ENCODE measurements around the gene ZNF416.

The ZNF416 gene

DNA sequence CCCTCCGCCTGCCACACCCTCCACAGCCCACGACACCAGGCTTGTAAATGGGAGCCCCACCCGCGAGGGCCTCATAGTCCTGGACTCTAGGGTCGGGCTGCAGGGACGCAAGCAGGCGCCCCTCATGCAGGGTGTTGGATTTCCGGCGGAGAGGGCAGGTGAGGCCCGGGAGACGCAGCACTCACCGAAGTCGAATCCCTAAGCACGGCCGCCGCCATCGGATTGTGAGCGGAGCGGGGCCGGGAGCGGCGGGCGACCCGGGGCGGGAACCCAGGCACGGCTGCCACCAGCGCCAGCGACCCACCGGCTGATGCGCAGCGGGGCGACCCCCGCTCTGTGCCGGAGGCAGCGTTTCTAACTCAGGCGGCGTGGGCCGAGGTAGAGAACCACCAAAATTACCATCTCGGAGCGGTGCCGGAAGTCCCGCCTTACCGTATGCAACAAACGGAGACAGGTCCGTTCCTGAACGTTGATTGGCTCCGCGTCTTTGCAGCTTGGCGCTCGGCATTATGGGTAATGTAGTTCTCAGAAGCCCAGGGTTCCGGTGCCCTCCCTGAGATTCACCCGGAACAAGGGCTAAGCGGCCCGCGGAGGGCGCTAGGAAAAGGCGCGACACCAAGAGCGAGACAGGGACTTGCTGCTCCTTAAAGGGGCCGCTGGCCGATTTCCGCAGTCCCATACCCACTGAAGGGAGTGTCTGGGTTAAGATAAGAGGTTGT is at the start of gene ZNF416:
TSS of gene ZNF416 (minus strand) at position 425 of the 719 bp plus-strand sequence. CDS start at position 218, 207 bp downstream.
- peak within 1 kb of the TSS; percentile 94 for H3K4me3 ChIP-seq (ENCODE audit: low read length)
- H3K36me3 ChIP-seq (ENCODE audit: control insufficient read depth, insufficient read depth, low read length, severe bottlenecking): peaks cover 31% of the 10 kb centered on the region
- H3K9ac ChIP-seq (ENCODE audit: low read length): peak within 1 kb of the TSS; percentile 90
- peak; percentile 100 for DNase-seq (ENCODE audit: low read depth)
- no peaks in the 10 kb centered on the region for H3K27me3 ChIP-seq (replicated peaks; ENCODE audit: control insufficient read depth, insufficient read depth, low read length)
- H3K4me1 ChIP-seq (ENCODE audit: control insufficient read depth, insufficient read depth, low read length): peaks cover 15% of the 10 kb centered on the region
- peaks cover 31% of the 10 kb centered on the region for H3K9me3 ChIP-seq (ENCODE audit: control insufficient read depth, low read length)

DNA sequence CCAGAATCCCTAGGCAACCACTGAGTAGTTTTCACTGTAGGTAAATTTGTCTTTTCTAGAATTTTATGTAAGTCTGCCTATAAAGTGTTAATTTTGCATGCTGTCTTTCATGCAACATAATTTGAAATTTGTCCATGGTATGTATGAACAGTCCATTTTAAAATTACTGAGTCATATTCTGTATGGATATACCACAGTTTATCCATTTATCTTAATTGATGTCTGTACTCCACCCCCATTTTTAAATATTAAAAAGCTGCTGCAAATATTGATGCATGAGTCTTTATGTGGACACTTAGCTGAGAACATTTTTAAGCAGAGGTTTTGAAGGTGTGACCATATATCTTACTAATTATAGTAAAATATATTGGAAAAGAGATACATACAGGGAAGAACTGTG is 44.4 kb upstream of the ZNF416 start:
- Histone ChIP-seq H3K4me3 (ENCODE audit: low read length) (peak overlapping the region; percentile 72), H3K9ac (ENCODE audit: low read length) (no peak overlapping the region), H3K4me1 (ENCODE audit: control insufficient read depth, insufficient read depth, low read length) (no peaks in the 10 kb centered on the region), H3K27me3 (replicated peaks; ENCODE audit: control insufficient read depth, insufficient read depth, low read length) (no peaks in the 10 kb centered on the region), H3K36me3 (ENCODE audit: control insufficient read depth, insufficient read depth, low read length, severe bottlenecking) (peaks cover 75% of the 10 kb centered on the region), H3K9me3 (ENCODE audit: control insufficient read depth, low read length) (peaks cover 88% of the 10 kb centered on the region)
- DNase-seq (ENCODE audit: low read depth): no peak

DNA sequence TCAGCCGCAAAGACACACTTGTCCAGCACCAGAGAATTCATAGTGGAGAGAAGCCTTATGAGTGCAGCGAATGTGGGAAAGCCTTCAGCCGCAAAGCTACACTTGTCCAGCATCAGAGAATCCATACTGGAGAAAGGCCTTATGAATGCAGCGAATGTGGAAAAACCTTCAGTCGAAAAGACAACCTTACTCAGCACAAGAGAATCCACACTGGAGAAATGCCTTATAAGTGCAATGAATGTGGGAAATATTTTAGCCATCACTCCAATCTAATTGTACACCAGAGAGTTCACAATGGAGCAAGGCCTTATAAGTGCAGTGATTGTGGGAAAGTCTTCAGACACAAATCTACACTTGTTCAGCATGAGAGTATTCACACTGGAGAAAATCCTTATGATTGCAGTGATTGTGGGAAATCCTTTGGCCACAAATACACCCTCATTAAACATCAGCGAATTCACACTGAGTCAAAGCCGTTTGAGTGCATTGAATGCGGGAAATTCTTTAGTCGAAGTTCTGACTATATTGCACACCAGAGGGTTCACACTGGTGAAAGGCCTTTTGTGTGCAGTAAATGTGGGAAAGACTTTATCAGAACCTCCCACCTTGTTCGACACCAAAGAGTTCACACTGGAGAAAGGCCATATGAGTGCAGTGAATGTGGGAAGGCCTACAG is 42.1 kb upstream of the ZNF416 start:
- H3K27me3 ChIP-seq (replicated peaks; ENCODE audit: control insufficient read depth, insufficient read depth, low read length): no peaks in the 10 kb centered on the region
- no peak for DNase-seq (ENCODE audit: low read depth)
- peaks cover 100% of the 10 kb centered on the region for H3K9me3 ChIP-seq (ENCODE audit: control insufficient read depth, low read length)
- H3K4me1 ChIP-seq (ENCODE audit: control insufficient read depth, insufficient read depth, low read length): no peaks in the 10 kb centered on the region
- H3K9ac ChIP-seq (ENCODE audit: low read length): no peak overlapping the region
- H3K36me3 ChIP-seq (ENCODE audit: control insufficient read depth, insufficient read depth, low read length, severe bottlenecking): peaks cover 96% of the 10 kb centered on the region
- peak overlapping the region; percentile 72 for H3K4me3 ChIP-seq (ENCODE audit: low read length)

DNA sequence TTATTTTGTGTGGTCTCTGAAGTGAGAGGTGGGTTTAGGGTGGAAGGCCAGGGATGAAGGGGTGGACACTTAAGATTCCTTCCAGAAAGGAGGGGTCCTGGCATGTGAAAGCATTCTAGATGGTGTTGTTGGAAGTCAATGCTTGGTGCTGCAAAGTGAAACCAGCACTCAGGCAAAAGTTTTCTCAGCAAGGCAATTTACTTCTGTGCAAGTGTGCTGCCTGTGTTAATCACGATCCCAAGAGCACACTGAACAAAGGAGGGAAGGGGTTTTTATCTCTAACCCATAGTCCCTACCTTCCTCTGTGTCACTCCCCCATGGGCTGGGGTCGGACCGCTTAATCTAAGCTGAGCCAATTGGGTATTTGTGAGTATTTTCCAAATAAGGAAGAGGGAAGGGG is 36.6 kb upstream of the ZNF416 start:
- Histone ChIP-seq H3K4me1 (ENCODE audit: control insufficient read depth, insufficient read depth, low read length) (peaks cover 10% of the 10 kb centered on the region), H3K36me3 (ENCODE audit: control insufficient read depth, insufficient read depth, low read length, severe bottlenecking) (peaks cover 46% of the 10 kb centered on the region), H3K9me3 (ENCODE audit: control insufficient read depth, low read length) (peaks cover 55% of the 10 kb centered on the region), H3K4me3 (ENCODE audit: low read length) (peak overlapping the region; percentile 91), H3K27me3 (replicated peaks; ENCODE audit: control insufficient read depth, insufficient read depth, low read length) (no peaks in the 10 kb centered on the region), H3K9ac (ENCODE audit: low read length) (no peak overlapping the region)
- DNase-seq (ENCODE audit: low read depth): no peak

DNA sequence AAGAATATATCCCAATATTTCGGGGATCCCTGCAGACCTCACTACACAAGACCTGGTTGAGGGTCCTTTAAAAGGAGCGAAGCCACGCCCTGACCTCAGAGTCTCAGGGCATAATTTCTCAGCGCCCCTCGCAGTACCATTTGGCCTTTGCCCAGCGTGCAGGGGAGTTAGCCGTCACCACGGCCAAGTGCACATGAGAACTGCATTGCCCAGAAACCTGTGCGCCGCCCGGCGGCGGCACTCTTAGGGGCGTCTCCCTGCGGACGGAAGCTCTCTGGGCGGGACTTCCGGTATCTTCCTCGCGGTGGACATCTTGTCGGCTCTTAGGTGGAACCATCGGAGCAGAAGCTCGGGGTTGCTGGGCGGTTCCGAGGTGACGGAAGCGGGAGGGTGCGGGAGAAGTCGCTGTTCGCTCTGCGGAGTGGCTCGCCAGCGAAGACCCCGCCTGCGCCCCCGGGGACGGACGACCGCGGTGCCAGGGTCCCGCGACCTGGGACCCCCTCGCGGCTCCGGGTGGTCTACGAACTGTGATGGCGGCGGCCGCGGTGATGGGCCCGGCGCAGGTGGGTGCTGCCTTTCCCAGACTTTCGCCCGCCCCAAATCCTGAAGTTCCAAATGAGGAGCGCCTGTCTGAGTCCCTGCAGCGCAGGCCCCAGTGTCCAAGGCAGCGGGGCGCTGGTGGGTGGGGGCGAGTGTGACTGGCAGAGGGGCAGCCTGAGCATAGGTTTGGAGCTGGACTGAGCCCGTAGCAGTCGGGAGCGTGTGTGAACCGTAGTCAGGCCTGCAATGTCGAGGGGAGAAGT is 35.4 kb upstream of the ZNF416 start, which contains the start of gene ZNF134:
TSS of gene ZNF134 (plus strand) at position 302 of the 803 bp plus-strand sequence. CDS start 5,227 bp downstream, outside the sequence.
- Histone ChIP-seq H3K9me3 (ENCODE audit: control insufficient read depth, low read length) (peaks cover 43% of the 10 kb centered on the region), H3K4me3 (ENCODE audit: low read length) (peak within 1 kb of the TSS; percentile 91), H3K27me3 (replicated peaks; ENCODE audit: control insufficient read depth, insufficient read depth, low read length) (no peaks in the 10 kb centered on the region)

GRCh38 chr19:57611113-57611512 is 32.4 kb upstream of the ZNF416 start:
- Histone ChIP-seq H3K4me3 (ENCODE audit: low read length) (no peak overlapping the region), H3K9me3 (ENCODE audit: control insufficient read depth, low read length) (peaks cover 13% of the 10 kb centered on the region), H3K36me3 (ENCODE audit: control insufficient read depth, insufficient read depth, low read length, severe bottlenecking) (peaks cover 14% of the 10 kb centered on the region), H3K27me3 (replicated peaks; ENCODE audit: control insufficient read depth, insufficient read depth, low read length) (no peaks in the 10 kb centered on the region), H3K4me1 (ENCODE audit: control insufficient read depth, insufficient read depth, low read length) (peaks cover 10% of the 10 kb centered on the region), H3K9ac (ENCODE audit: low read length) (no peak overlapping the region)
- no peak for DNase-seq (ENCODE audit: low read depth)

More for the DNA sequence above, 35.4 kb upstream of the ZNF416 start, which contains the start of gene ZNF134:
- DNase-seq (ENCODE audit: low read depth): peak; percentile 95
- Histone ChIP-seq H3K9ac (ENCODE audit: low read length) (peak within 1 kb of the TSS; percentile 90), H3K36me3 (ENCODE audit: control insufficient read depth, insufficient read depth, low read length, severe bottlenecking) (peaks cover 34% of the 10 kb centered on the region), H3K4me1 (ENCODE audit: control insufficient read depth, insufficient read depth, low read length) (peaks cover 10% of the 10 kb centered on the region)

GRCh38 chr19:57606931-57607330 is 28.2 kb upstream of the ZNF416 start:
- H3K36me3 ChIP-seq (ENCODE audit: control insufficient read depth, insufficient read depth, low read length, severe bottlenecking): peaks cover 27% of the 10 kb centered on the region
- no peaks in the 10 kb centered on the region for H3K4me1 ChIP-seq (ENCODE audit: control insufficient read depth, insufficient read depth, low read length)
- H3K27me3 ChIP-seq (replicated peaks; ENCODE audit: control insufficient read depth, insufficient read depth, low read length): no peaks in the 10 kb centered on the region
- no peaks in the 10 kb centered on the region for H3K9me3 ChIP-seq (ENCODE audit: control insufficient read depth, low read length)
- no peak overlapping the region for H3K4me3 ChIP-seq (ENCODE audit: low read length)
- no peak for DNase-seq (ENCODE audit: low read depth)
- H3K9ac ChIP-seq (ENCODE audit: low read length): no peak overlapping the region

DNA sequence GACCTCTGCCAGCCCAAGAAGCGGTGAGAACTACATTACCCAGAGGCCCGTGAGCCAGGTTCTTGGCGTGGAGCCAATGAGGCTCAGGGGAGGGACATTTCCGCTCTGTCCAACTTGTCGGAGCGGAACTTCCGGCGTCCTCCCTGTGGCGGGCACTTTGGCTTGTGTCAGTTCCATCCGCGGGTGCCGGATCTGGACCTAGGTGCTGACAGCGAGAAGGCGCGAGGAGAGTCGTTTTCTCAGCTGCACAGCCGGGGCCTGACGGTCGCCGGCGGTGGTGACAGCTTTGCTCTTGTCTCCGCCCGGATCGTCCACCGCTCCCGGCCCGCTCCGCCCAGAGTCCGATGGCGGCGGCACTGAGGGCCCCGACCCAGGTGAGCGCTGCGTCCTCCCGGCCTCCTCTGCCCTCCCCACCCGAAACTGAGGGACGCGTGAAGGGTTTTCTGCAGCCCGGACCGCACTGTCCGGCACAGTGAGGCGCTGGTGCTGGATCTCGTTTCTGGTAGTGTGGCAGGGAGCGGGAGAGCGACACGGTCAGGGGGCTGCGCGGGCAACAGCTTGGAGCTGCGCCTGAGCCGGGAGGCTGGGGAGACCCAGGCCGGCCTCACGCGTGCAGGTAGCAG is 21.2 kb upstream of the ZNF416 start, which contains the start of gene ZNF530:
TSS of gene ZNF530 (plus strand) at position 125 of the 623 bp plus-strand sequence. CDS start 4,461 bp downstream, outside the sequence.
- Histone ChIP-seq H3K9ac (ENCODE audit: low read length) (peak within 1 kb of the TSS; percentile 83), H3K27me3 (replicated peaks; ENCODE audit: control insufficient read depth, insufficient read depth, low read length) (no peaks in the 10 kb centered on the region), H3K36me3 (ENCODE audit: control insufficient read depth, insufficient read depth, low read length, severe bottlenecking) (peaks cover 5% of the 10 kb centered on the region), H3K4me1 (ENCODE audit: control insufficient read depth, insufficient read depth, low read length) (peaks cover 7% of the 10 kb centered on the region), H3K4me3 (ENCODE audit: low read length) (peak within 1 kb of the TSS; percentile 88), H3K9me3 (ENCODE audit: control insufficient read depth, low read length) (no peaks in the 10 kb centered on the region)
- DNase-seq (ENCODE audit: low read depth): peak; percentile 96

DNA sequence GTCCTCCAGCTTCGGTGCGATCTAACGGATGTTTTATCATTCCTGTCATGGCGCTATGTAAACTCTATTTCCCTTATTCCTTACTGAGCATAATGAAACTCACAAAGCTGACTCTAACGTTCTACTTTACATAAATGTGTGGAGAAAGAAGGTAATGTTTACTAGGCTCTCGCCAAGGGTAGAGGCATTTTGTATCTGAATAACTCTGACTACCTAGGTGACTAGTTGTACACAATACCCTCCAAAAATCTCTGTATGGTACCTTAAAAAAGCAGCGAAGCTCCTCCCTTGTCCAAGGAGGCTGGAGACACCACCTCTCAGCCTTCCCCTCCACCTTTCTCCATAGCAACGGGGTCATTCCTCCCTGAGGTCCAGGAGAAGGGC is 20.7 kb upstream of the ZNF416 start:
- Histone ChIP-seq H3K4me3 (ENCODE audit: low read length) (peak overlapping the region; percentile 88), H3K9ac (ENCODE audit: low read length) (no peak overlapping the region), H3K36me3 (ENCODE audit: control insufficient read depth, insufficient read depth, low read length, severe bottlenecking) (no peaks in the 10 kb centered on the region), H3K9me3 (ENCODE audit: control insufficient read depth, low read length) (no peaks in the 10 kb centered on the region), H3K4me1 (ENCODE audit: control insufficient read depth, insufficient read depth, low read length) (peaks cover 7% of the 10 kb centered on the region), H3K27me3 (replicated peaks; ENCODE audit: control insufficient read depth, insufficient read depth, low read length) (no peaks in the 10 kb centered on the region)
- DNase-seq (ENCODE audit: low read depth): no peak

- Histone ChIP-seq H3K27me3 (replicated peaks; ENCODE audit: control insufficient read depth, insufficient read depth, low read length) (no peaks in the 10 kb centered on the region), H3K4me1 (ENCODE audit: control insufficient read depth, insufficient read depth, low read length) (peaks cover 13% of the 10 kb centered on the region), H3K9me3 (ENCODE audit: control insufficient read depth, low read length) (peaks cover 38% of the 10 kb centered on the region), H3K36me3 (ENCODE audit: control insufficient read depth, insufficient read depth, low read length, severe bottlenecking) (peaks cover 31% of the 10 kb centered on the region), H3K4me3 (ENCODE audit: low read length) (no peak overlapping the region), H3K9ac (ENCODE audit: low read length) (no peak overlapping the region)
- DNase-seq (ENCODE audit: low read depth): peak; percentile 24
These were observed 8.8 kb upstream of the ZNF416 start for GRCh38 chr19:57587529-57587928.

Measured in adipocyte (in vitro differentiated cells).